ENCODE measurements around the gene SEMA6A. TPM values are rescaled to one million over a fixed set of nuclear protein-coding genes. Genes with fewer than 3 reads are reported as not detected.
"Not testable (repeated sequence)": the region's sequence is repeated elsewhere in the genome, so short reads cannot be mapped to it uniquely, and the experiment has no call there.

Gene SEMA6A
- total RNA-seq, 3 donors from 2014 or later, result 33.9 to 40.3 (median 35.6) TPM

DNA sequence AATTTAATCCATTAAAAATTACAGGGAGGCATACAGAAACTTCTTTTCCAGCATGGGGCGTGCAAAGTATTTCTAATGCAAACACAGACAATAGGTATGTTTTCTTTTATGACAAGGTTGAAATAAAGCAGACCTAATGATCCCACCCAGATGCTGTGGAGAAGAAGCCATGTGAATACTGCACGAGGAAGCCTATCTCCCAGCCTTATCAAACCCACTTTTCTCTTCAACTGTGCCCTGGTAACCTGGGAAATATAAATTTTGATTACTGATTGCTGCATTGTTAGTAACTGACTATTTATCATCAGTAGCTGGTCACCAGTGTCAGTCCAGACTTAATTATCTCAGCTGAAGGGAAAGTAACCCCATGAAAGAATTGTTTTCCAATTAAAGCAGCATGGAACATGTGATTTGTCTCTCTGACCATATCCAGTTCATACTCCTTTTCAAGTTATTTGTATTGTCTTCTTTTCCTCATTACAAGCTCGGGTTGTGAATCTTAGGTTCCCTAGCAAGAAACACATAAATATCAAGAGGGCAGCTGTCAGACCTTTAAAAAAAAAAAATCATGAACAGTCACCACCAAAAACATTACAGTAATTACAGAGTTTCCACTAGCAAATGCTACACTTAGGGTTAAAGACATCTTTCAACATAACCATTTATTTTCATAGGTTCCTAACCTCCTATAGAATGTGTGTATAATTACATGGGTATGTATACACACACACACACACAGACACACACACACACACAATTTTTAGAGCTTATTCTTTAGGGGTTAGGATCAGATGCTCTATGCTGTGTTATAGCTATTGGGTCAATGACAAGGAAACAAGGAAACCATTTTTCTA is 50.3 kb downstream of the SEMA6A start:
- H3K4me3 ChIP-seq, result no peak overlapping the region
- no peak for DNase-seq (ENCODE audit: low spot score in 2 of 2)
- H3K9me3 ChIP-seq, result no peaks in the 10 kb centered on the region
- no peak overlapping the region for H3K27ac ChIP-seq
- H3K36me3 ChIP-seq, result no peaks in the 10 kb centered on the region
- no peak for TF ChIP-seq POLR2A (IDR thresholded peaks at IDR 0.05)
- TF ChIP-seq POLR2AphosphoS5 (IDR thresholded peaks at IDR 0.05), result no peak
- TF ChIP-seq CTCF (IDR thresholded peaks at IDR 0.05), result no peak
- no peaks in the 10 kb centered on the region for H3K4me1 ChIP-seq
- intact Hi-C loops (cut with DNase I; ENCODE audit: low total_unique reads), result loop anchor here (10.0 kb wide), 1 partner anchor 179 kb away; no protein-coding TSS in a partner anchor
- no peaks in the 10 kb centered on the region for H3K27me3 ChIP-seq

GRCh38 chr5:116523182-116523581 is 51.4 kb downstream of the SEMA6A start:
- H3K27ac ChIP-seq; H3K9me3 ChIP-seq; DNase-seq (ENCODE audit: low spot score in 2 of 2); H3K36me3 ChIP-seq; H3K4me3 ChIP-seq; H3K4me1 ChIP-seq; H3K27me3 ChIP-seq: not testable (repeated sequence)
- intact Hi-C loops (cut with DNase I; ENCODE audit: low total_unique reads), result loop anchor here (10.0 kb wide), 1 partner anchor 178 kb away; no protein-coding TSS in a partner anchor

DNA sequence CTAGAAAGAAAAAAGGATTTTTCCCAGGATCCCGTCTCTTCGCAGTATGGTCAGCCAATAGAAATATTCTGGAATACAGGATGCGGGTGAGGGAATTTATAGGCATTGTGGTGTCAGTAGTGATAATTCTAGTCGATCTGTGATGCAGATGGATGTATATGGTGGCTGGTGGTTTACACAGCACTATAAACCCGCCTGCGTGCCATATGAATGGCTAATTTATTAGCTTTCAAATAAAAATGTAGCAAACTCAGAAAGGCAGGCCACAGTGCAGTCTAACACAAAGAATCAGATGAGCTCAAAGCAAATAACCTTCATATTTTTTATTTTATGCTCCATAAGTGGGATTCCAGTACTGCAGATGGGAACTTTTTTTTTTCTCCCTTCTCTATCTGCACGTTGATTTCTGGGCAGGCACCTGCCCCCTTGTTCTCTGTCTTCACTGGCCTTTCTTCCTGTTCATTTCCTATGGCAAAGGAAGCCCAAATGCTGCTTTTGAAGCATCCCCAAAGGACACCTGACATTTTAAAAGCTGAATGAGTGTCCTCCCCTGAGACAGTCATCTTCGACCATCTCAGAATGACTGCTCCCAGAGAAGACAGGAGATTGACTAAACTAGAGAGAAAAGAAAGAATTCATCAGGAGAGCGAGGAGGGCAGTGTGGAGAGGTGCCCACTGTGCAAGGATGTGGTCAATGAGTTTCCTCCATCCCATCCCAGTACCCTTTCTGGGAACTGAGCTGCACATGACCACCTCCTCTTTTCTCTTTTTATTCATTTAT is 52.1 kb downstream of the SEMA6A start:
- no peak overlapping the region for H3K27ac ChIP-seq
- no peaks in the 10 kb centered on the region for H3K27me3 ChIP-seq
- no peak overlapping the region for H3K4me3 ChIP-seq
- H3K36me3 ChIP-seq, result no peaks in the 10 kb centered on the region
- TF ChIP-seq POLR2AphosphoS5 (IDR thresholded peaks at IDR 0.05), result no peak
- TF ChIP-seq POLR2A (IDR thresholded peaks at IDR 0.05), result no peak
- TF ChIP-seq CTCF (IDR thresholded peaks at IDR 0.05), result no peak
- intact Hi-C loops (cut with DNase I; ENCODE audit: low total_unique reads), result loop anchor here (10.0 kb wide), 1 partner anchor 178 kb away; no protein-coding TSS in a partner anchor
- no peaks in the 10 kb centered on the region for H3K4me1 ChIP-seq
- no peak for DNase-seq (ENCODE audit: low spot score in 2 of 2)
- no peaks in the 10 kb centered on the region for H3K9me3 ChIP-seq

- Histone ChIP-seq H3K27ac (no peak overlapping the region), H3K9me3 (no peaks in the 10 kb centered on the region), H3K27me3 (no peaks in the 10 kb centered on the region), H3K4me1 (no peaks in the 10 kb centered on the region), H3K4me3 (no peak overlapping the region), H3K36me3 (no peaks in the 10 kb centered on the region)
- intact Hi-C loops (cut with DNase I; ENCODE audit: low total_unique reads), result loop anchor here (10.0 kb wide), 1 partner anchor 177 kb away; no protein-coding TSS in a partner anchor
- TF ChIP-seq CTCF (IDR thresholded peaks at IDR 0.05) (no peak), POLR2AphosphoS5 (IDR thresholded peaks at IDR 0.05) (no peak), POLR2A (IDR thresholded peaks at IDR 0.05) (no peak)
- DNase-seq (ENCODE audit: low spot score in 2 of 2), result no peak
Observed at GRCh38 chr5:116521173-116521872, 53.3 kb downstream of the SEMA6A start.

- no peaks in the 10 kb centered on the region for H3K27me3 ChIP-seq
- TF ChIP-seq POLR2A (IDR thresholded peaks at IDR 0.05), result no peak
- no peak for TF ChIP-seq CTCF (IDR thresholded peaks at IDR 0.05)
- no peak for TF ChIP-seq POLR2AphosphoS5 (IDR thresholded peaks at IDR 0.05)
- H3K9me3 ChIP-seq, result no peaks in the 10 kb centered on the region
- no peaks in the 10 kb centered on the region for H3K4me1 ChIP-seq
- no peaks in the 10 kb centered on the region for H3K36me3 ChIP-seq
- intact Hi-C loops (cut with DNase I; ENCODE audit: low total_unique reads), result loop anchor here (10.0 kb wide), 1 partner anchor 176 kb away; no protein-coding TSS in a partner anchor
- H3K27ac ChIP-seq, result no peak overlapping the region
- no peak for DNase-seq (ENCODE audit: low spot score in 2 of 2)
- H3K4me3 ChIP-seq, result no peak overlapping the region
Observed at GRCh38 chr5:116520771-116521170, 53.9 kb downstream of the SEMA6A start.

All from breast epithelium (tissue), 4 donors.